ENCODE measurements around the gene KCNMA1. TPM values are rescaled to one million over a fixed set of nuclear protein-coding genes. Genes with fewer than 3 reads are reported as not detected.
A peak's percentile ranks its signal among the peaks of the same experiment; 100 is the strongest.

KCNMA1 gene
- total and polyA plus RNA-seq, 9 of the 15 experiments (the other 6 are each of a cell fraction or from before 2014, with no cell fraction given), result 0.01 to 0.95 (median 0.15) TPM; not detected in 4

DNA sequence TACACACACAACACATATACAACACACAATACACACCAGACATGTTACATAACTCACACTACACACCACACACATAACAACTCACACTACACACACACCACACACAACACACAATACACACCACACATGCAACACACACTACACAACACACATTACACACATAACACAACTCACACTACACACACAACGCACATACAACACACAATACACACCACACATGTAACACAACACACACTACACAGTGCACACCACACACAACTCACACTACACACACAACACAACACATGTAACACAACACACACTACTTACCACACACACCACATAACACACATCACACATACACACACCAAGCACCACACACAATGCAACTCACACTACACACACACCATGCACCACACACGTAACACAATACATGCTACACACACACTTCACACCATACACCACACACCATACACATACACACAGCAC lies 166.5 kb downstream of the KCNMA1 start (continued):
- TF ChIP-seq, protein P1, sequence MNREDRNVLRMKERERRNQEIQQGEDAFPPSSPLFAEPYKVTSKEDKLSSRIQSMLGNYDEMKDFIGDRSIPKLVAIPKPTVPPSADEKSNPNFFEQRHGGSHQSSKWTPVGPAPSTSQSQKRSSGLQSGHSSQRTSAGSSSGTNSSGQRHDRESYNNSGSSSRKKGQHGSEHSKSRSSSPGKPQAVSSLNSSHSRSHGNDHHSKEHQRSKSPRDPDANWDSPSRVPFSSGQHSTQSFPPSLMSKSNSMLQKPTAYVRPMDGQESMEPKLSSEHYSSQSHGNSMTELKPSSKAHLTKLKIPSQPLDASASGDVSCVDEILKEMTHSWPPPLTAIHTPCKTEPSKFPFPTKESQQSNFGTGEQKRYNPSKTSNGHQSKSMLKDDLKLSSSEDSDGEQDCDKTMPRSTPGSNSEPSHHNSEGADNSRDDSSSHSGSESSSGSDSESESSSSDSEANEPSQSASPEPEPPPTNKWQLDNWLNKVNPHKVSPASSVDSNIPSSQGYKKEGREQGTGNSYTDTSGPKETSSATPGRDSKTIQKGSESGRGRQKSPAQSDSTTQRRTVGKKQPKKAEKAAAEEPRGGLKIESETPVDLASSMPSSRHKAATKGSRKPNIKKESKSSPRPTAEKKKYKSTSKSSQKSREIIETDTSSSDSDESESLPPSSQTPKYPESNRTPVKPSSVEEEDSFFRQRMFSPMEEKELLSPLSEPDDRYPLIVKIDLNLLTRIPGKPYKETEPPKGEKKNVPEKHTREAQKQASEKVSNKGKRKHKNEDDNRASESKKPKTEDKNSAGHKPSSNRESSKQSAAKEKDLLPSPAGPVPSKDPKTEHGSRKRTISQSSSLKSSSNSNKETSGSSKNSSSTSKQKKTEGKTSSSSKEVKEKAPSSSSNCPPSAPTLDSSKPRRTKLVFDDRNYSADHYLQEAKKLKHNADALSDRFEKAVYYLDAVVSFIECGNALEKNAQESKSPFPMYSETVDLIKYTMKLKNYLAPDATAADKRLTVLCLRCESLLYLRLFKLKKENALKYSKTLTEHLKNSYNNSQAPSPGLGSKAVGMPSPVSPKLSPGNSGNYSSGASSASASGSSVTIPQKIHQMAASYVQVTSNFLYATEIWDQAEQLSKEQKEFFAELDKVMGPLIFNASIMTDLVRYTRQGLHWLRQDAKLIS (CRISPR knock-in tag; IDR thresholded peaks at IDR 0.05), result no peak
- TF ChIP-seq, protein P2, sequence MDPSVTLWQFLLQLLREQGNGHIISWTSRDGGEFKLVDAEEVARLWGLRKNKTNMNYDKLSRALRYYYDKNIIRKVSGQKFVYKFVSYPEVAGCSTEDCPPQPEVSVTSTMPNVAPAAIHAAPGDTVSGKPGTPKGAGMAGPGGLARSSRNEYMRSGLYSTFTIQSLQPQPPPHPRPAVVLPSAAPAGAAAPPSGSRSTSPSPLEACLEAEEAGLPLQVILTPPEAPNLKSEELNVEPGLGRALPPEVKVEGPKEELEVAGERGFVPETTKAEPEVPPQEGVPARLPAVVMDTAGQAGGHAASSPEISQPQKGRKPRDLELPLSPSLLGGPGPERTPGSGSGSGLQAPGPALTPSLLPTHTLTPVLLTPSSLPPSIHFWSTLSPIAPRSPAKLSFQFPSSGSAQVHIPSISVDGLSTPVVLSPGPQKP (CRISPR knock-in tag; IDR thresholded peaks at IDR 0.05), result no peak
- 0 out of 2 replicates have a peak, but pooled peaks have one; percentile 71 for TF ChIP-seq SMARCA5 (IDR thresholded peaks at IDR 0.05)
- no peak for TF ChIP-seq HEY1 (CRISPR knock-in tag; IDR thresholded peaks at IDR 0.05; ENCODE audit: borderline replicate concordance)
- TF ChIP-seq ILF3 (IDR thresholded peaks at IDR 0.05; ENCODE audit: borderline replicate concordance), result no peak
- no peak for TF ChIP-seq BHLHE40 (IDR thresholded peaks at IDR 0.05; ENCODE audit: low read length)
